H9 (cell line): Measurements from ENCODE around the gene ROM1. TPM values are rescaled to one million over a fixed set of nuclear protein-coding genes. Genes with fewer than 3 reads are reported as not detected.

ENCODE experiments used
- DNase-seq: peaks from one replicate; pipeline ENCODE4 v3.0.0-alpha.2; 2017
- H2AFZ ChIP-seq: one replicate; pipeline ENCODE4 v1.6.1; 2013; ENCODE audit warnings: mild to moderate bottlenecking, low read length, control low read depth, moderate library complexity
- H2AK5ac ChIP-seq: 2 replicates; pipeline ENCODE4 v1.6.1; 2013; ENCODE audit warnings: low read length, control low read depth, mixed read lengths; ENCODE audit not compliant: insufficient read length
- H2BK120ac ChIP-seq: one replicate; pipeline ENCODE4 v1.6.1; 2013; ENCODE audit warnings: low read depth, mild to moderate bottlenecking, low read length, control low read depth, inconsistent platforms; ENCODE audit not compliant: poor library complexity, severe bottlenecking
- H2BK12ac ChIP-seq: 2 replicates; pipeline ENCODE4 v1.6.1; 2013; ENCODE audit warnings: low read length, control low read depth, mixed read lengths, low read depth; ENCODE audit not compliant: insufficient read length
- H2BK15ac ChIP-seq: 2 replicates; pipeline ENCODE4 v1.6.1; 2013; ENCODE audit warnings: low read depth, low read length, control low read depth
- H2BK20ac ChIP-seq: one replicate; pipeline ENCODE4 v1.6.1; 2013; ENCODE audit warnings: low read depth, mild to moderate bottlenecking, low read length, control low read depth, inconsistent platforms; ENCODE audit not compliant: poor library complexity, severe bottlenecking
- H2BK5ac ChIP-seq: 2 replicates; pipeline ENCODE4 v1.6.1; 2013; ENCODE audit warnings: low read length, control low read depth, mixed read lengths; ENCODE audit not compliant: insufficient read length
- H3K14ac ChIP-seq: 2 replicates; pipeline ENCODE4 v1.6.1; 2013; ENCODE audit warnings: low read length, control low read depth; ENCODE audit not compliant: insufficient read depth
- H3K18ac ChIP-seq: 2 replicates; pipeline ENCODE4 v1.6.1; 2013; ENCODE audit warnings: low read depth, mild to moderate bottlenecking, mixed read lengths, low read length, control low read depth; ENCODE audit not compliant: insufficient read length
- H3K23ac ChIP-seq: 2 replicates; pipeline ENCODE4 v1.6.1; 2013; ENCODE audit warnings: low read length, control low read depth, mixed read lengths, low read depth; ENCODE audit not compliant: insufficient read length
- H3K23me2 ChIP-seq: 2 replicates; pipeline ENCODE4 v1.6.1; 2013; ENCODE audit warnings: low read depth, mild to moderate bottlenecking, mixed read lengths, low read length, control low read depth; ENCODE audit not compliant: insufficient read length, poor library complexity, severe bottlenecking
- H3K27ac ChIP-seq: 2 replicates; pipeline ENCODE4 v1.5.1; 2013; ENCODE audit warnings: low read length, control low read depth, mixed read lengths, low read depth; ENCODE audit not compliant: insufficient read length
- H3K27me3 ChIP-seq: 2 replicates; pipeline ENCODE4 v1.6.1; 2013; ENCODE audit warnings: low read length, control low read depth, inconsistent platforms; ENCODE audit not compliant: insufficient read depth
- H3K4ac ChIP-seq: 2 replicates; pipeline ENCODE4 v1.6.1; 2013; ENCODE audit warnings: low read depth, mild to moderate bottlenecking, control low read depth, inconsistent platforms, low read length, moderate library complexity
- H3K4me1 ChIP-seq: 2 replicates; pipeline ENCODE4 v1.6.1; 2013; ENCODE audit warnings: low read length, control low read depth, inconsistent platforms; ENCODE audit not compliant: insufficient read depth
- H3K4me2 ChIP-seq: 2 replicates; pipeline ENCODE4 v1.6.1; 2013; ENCODE audit warnings: low read length, control low read depth, mixed read lengths; ENCODE audit not compliant: insufficient read length, insufficient read depth
- H3K56ac ChIP-seq: 2 replicates; pipeline ENCODE4 v1.6.1; 2013; ENCODE audit warnings: low read depth, mild to moderate bottlenecking, mixed read lengths, low read length, control low read depth; ENCODE audit not compliant: insufficient read length
- H3K79me1 ChIP-seq: 2 replicates; pipeline ENCODE4 v1.6.1; 2013; ENCODE audit warnings: low read depth, mild to moderate bottlenecking, moderate library complexity, low read length, control low read depth, inconsistent platforms; ENCODE audit not compliant: insufficient read depth, poor library complexity, severe bottlenecking
- H3K79me2 ChIP-seq: 2 replicates; pipeline ENCODE4 v1.6.1; 2013; ENCODE audit warnings: low read length, control low read depth, inconsistent platforms; ENCODE audit not compliant: insufficient read depth
- H3K9ac ChIP-seq: 2 replicates; pipeline ENCODE4 v1.6.1; 2013; ENCODE audit warnings: low read length, control low read depth, mixed read lengths; ENCODE audit not compliant: insufficient read length; ENCODE audit errors: extremely low read depth
- H3K9me3 ChIP-seq: one replicate; pipeline ENCODE4 v1.6.1; 2013; ENCODE audit warnings: low read depth, low read length, inconsistent platforms; ENCODE audit not compliant: control insufficient read depth
- H3T11ph ChIP-seq: one replicate; pipeline ENCODE4 v1.6.1; 2013; ENCODE audit warnings: mild to moderate bottlenecking, low read length, control low read depth, inconsistent platforms
- H4K20me1 ChIP-seq: one replicate; pipeline ENCODE4 v1.6.1; 2013; ENCODE audit not compliant: control insufficient read depth, insufficient read length, insufficient read depth
- H4K5ac ChIP-seq: 2 replicates; pipeline ENCODE4 v1.6.1; 2013; ENCODE audit warnings: low read depth, mild to moderate bottlenecking, mixed read lengths, low read length, control low read depth; ENCODE audit not compliant: insufficient read length
- H4K8ac ChIP-seq: replicated peaks from 2 replicates; pipeline ENCODE4 v1.6.1; 2013; ENCODE audit warnings: low read length, control low read depth, mixed read lengths, low read depth; ENCODE audit not compliant: insufficient read length
- H4K91ac ChIP-seq: 2 replicates; pipeline ENCODE4 v1.6.1; 2013; ENCODE audit warnings: low read depth, mild to moderate bottlenecking, moderate library complexity, mixed read lengths, low read length, control low read depth; ENCODE audit not compliant: insufficient read length
- H3K27ac Mint-ChIP-seq, 3 experiments: 2 replicates in 2 of 3; 3 replicates in 1 of 3; pipeline ENCODE4 v1.8.0; 2020 to 2021; ENCODE audit warnings: mixed read lengths in 3 of 3, mild to moderate bottlenecking in 1 of 3, moderate library complexity in 1 of 3
- H3K27me3 Mint-ChIP-seq: 2 replicates; pipeline ENCODE4 v1.8.0; 2021; ENCODE audit warnings: low read depth, mild to moderate bottlenecking, moderate library complexity, mixed read lengths
- H3K36me3 Mint-ChIP-seq, 3 experiments: 2 replicates in 2 of 3; 3 replicates in 1 of 3; pipeline ENCODE4 v1.8.0; 2020 to 2021; ENCODE audit warnings: low read depth in 3 of 3, mixed read lengths in 3 of 3; ENCODE audit not compliant: insufficient read depth in 1 of 3
- H3K4me1 Mint-ChIP-seq, 2 experiments: 2 replicates each; pipeline ENCODE4 v1.8.0; 2020; ENCODE audit warnings: mixed read lengths in 2 of 2
- H3K4me3 Mint-ChIP-seq, 2 experiments: 2 replicates in 1 of 2; 3 replicates in 1 of 2; pipeline ENCODE4 v1.8.0; 2020 to 2021; ENCODE audit warnings: mild to moderate bottlenecking in 2 of 2, mixed read lengths in 2 of 2, moderate library complexity in 1 of 2
- H3K9me3 Mint-ChIP-seq, 2 experiments: 2 replicates in 1 of 2; 3 replicates in 1 of 2; pipeline ENCODE4 v1.8.0; 2020; ENCODE audit warnings: mild to moderate bottlenecking in 2 of 2, mixed read lengths in 2 of 2, moderate library complexity in 1 of 2
- WGBS: extraction: QIAGEN DNeasy Blood & Tissue Kit; methylation state at CpG from one replicate; pipeline ENCODE4 v1.1.7; 2013; ENCODE audit warnings: missing lambda C conversion rate, low lambda C conversion rate, mixed read lengths; ENCODE audit not compliant: insufficient read length; ENCODE audit errors: extremely low coverage; 5-methylcytosine and 5-hydroxymethylcytosine counted together
- total RNA-seq: library from RNA; stranded (reverse); gene quantifications from 2 replicates; pipeline ENCODE4 v1.2.1, GENCODE V29; 2021
- TF ChIP-seq, protein P1 (sequence below): fragments of 200-600 bp; sonication (generic); conservative IDR thresholded peaks from 3 replicates; pipeline ENCODE4 v1.8.0; 2021; ENCODE audit warnings: antibody characterized with exemption, mild to moderate bottlenecking

ROM1 gene
- total RNA-seq, 1 experiment from 2014 or later: 0.79 TPM

- H3K27me3 ChIP-seq: peaks cover 12% of the 10 kb centered on the region; the same call in 1 of the 2 replicates
- TF ChIP-seq, protein P1, sequence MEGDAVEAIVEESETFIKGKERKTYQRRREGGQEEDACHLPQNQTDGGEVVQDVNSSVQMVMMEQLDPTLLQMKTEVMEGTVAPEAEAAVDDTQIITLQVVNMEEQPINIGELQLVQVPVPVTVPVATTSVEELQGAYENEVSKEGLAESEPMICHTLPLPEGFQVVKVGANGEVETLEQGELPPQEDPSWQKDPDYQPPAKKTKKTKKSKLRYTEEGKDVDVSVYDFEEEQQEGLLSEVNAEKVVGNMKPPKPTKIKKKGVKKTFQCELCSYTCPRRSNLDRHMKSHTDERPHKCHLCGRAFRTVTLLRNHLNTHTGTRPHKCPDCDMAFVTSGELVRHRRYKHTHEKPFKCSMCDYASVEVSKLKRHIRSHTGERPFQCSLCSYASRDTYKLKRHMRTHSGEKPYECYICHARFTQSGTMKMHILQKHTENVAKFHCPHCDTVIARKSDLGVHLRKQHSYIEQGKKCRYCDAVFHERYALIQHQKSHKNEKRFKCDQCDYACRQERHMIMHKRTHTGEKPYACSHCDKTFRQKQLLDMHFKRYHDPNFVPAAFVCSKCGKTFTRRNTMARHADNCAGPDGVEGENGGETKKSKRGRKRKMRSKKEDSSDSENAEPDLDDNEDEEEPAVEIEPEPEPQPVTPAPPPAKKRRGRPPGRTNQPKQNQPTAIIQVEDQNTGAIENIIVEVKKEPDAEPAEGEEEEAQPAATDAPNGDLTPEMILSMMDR: peak; percentile 16; the same call in 1 of the 3 replicates
- DNase-seq: peak; percentile 72
- no peak overlapping the region for H3K56ac ChIP-seq
- H4K8ac ChIP-seq: no peak overlapping the region
- no peak overlapping the region for H3T11ph ChIP-seq
- no peak overlapping the region for H2BK120ac ChIP-seq
- peak overlapping the region; percentile 16; the same call in 1 of the 2 replicates for H3K14ac ChIP-seq
- H3K23ac ChIP-seq: no peak overlapping the region
- no peak overlapping the region for H2AFZ ChIP-seq
- no peak overlapping the region for H3K27ac ChIP-seq
- H3K4me2 ChIP-seq: peak overlapping the region; percentile 39
- Mint-ChIP-seq H3K4me3 (peak overlapping the region; percentile 90 to 93), H3K36me3 (peaks cover 38 to 46% (median 38%) of the 10 kb centered on the region in 3 experiments), H3K27ac (peak overlapping the region; percentile 78 to 96 (median 91); a peak in 6 of 7 replicates), H3K27me3 (peaks cover 34% of the 10 kb centered on the region), H3K9me3 (no peaks in the 10 kb centered on the region), H3K4me1 (peaks cover 50 to 68% of the 10 kb centered on the region in 2 experiments)
- H2BK12ac ChIP-seq: no peak overlapping the region
- H4K20me1 ChIP-seq: peaks cover 2% of the 10 kb centered on the region
- H4K91ac ChIP-seq: no peak overlapping the region
- no peak overlapping the region for H4K5ac ChIP-seq
- no peak overlapping the region for H2BK5ac ChIP-seq
- H3K79me1 ChIP-seq: no peaks in the 10 kb centered on the region
- WGBS: no CpG with 5 or more reads among the region's 96 CpGs
- H3K4ac ChIP-seq: no peak overlapping the region
- no peak overlapping the region for H2BK15ac ChIP-seq
- peaks cover 4% of the 10 kb centered on the region for H3K23me2 ChIP-seq
- no peaks in the 10 kb centered on the region; the same call in 1 of the 2 replicates for H3K79me2 ChIP-seq
- H2AK5ac ChIP-seq: no peak overlapping the region
- peaks cover 8% of the 10 kb centered on the region for H3K4me1 ChIP-seq
- no peaks in the 10 kb centered on the region for H3K9me3 ChIP-seq
- no peak overlapping the region for H2BK20ac ChIP-seq
- H3K18ac ChIP-seq: no peak overlapping the region
- H3K9ac ChIP-seq: peak overlapping the region; percentile 23
Measured at GRCh38 chr11:62602141-62603071, 10.7 kb upstream of the ROM1 start.
